Uterus (tissue), 2 donors: ENCODE measurements around the gene EXOC4.

Source experiments
- POLR2A ChIP-seq, 2 donors: fragments of 450-650 bp; IDR thresholded peaks; one replicate each; pipeline ENCODE4 v1.6.1; 2016; ENCODE audit warnings: antibody characterized with exemption in 2 of 2, mild to moderate bottlenecking in 1 of 2, moderate library complexity in 1 of 2
- TF ChIP-seq, protein P1 (sequence below), 4 experiments: fragments of 200-600 bp in 2 of 4; fragments of 450-650 bp in 2 of 4; sonication (generic) in 2 of 4; IDR thresholded peaks; one replicate each; pipeline ENCODE4 v1.5.1; 2016 to 2019; ENCODE audit warnings: antibody characterized with exemption in 4 of 4, mild to moderate bottlenecking in 2 of 4, moderate library complexity in 1 of 4

GRCh38 chr7:133556048-133556447 is 303.2 kb downstream of the EXOC4 start:
- TF ChIP-seq POLR2A (IDR thresholded peaks at IDR 0.05): no peak
- TF ChIP-seq, protein P1, sequence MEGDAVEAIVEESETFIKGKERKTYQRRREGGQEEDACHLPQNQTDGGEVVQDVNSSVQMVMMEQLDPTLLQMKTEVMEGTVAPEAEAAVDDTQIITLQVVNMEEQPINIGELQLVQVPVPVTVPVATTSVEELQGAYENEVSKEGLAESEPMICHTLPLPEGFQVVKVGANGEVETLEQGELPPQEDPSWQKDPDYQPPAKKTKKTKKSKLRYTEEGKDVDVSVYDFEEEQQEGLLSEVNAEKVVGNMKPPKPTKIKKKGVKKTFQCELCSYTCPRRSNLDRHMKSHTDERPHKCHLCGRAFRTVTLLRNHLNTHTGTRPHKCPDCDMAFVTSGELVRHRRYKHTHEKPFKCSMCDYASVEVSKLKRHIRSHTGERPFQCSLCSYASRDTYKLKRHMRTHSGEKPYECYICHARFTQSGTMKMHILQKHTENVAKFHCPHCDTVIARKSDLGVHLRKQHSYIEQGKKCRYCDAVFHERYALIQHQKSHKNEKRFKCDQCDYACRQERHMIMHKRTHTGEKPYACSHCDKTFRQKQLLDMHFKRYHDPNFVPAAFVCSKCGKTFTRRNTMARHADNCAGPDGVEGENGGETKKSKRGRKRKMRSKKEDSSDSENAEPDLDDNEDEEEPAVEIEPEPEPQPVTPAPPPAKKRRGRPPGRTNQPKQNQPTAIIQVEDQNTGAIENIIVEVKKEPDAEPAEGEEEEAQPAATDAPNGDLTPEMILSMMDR (IDR thresholded peaks at IDR 0.05): no peak
